GM18508 (cell line): Measurements from ENCODE around the gene PPTC7.
"Not testable (repeated sequence)": the region's sequence is repeated elsewhere in the genome, so short reads cannot be mapped to it uniquely, and the experiment has no call there.

Experiments used
- ATAC-seq: cut with Tn5 transposase; IDR thresholded peaks from one replicate; pipeline ENCODE4 v1.9.1; 2021; ENCODE audit warnings: moderate number of reproducible peaks; ENCODE audit not compliant: insufficient read depth, unreplicated experiment

The PPTC7 gene

DNA sequence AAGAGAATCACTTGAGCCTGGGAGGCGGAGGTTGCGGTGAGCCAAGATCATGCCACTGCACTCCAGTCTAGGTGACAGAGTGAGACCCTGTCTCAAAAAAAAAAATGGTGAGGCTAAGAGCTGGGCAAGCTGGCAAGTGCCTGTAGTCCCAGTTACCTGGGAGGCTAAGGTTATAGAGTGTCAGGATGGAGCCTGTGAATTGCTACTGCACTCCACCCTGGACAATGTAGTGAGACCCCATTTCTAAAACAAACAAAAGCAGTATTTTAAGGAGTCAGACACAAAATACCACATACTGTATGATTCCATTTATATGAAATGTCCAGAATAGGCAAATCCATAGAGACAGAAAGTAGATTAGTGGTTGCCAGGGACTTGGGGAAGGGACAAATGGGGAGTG is 4.0 kb upstream of the PPTC7 start:
- ATAC-seq = not testable (repeated sequence)

DNA sequence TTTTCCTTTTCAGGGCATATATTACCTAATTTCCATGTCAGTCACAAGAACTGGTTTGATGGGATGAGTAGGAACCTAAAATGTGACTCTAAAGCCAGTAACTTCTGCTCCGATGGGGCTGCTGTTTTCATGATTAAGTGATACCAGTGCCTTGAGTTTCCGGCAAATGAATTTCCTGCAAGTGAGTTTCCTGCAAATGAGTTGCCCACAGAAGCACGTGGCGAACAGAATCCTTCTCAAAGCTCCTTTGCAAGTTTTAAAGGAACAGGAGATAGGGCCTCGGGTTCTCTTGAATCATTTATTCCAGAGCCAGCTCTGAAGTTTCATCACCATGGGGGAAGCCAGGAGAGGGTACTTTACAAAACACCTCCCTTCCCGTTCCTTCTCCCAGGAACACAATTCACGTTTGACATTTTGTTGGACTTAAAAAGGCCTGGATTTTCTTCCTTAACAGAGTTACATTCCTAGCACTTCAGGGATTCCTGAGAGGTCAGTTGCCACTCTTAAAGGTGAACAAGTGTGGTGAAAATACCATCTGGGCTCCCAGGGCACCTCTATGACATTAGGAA is 2.2 kb upstream of the PPTC7 start:
- ATAC-seq = no peak

DNA sequence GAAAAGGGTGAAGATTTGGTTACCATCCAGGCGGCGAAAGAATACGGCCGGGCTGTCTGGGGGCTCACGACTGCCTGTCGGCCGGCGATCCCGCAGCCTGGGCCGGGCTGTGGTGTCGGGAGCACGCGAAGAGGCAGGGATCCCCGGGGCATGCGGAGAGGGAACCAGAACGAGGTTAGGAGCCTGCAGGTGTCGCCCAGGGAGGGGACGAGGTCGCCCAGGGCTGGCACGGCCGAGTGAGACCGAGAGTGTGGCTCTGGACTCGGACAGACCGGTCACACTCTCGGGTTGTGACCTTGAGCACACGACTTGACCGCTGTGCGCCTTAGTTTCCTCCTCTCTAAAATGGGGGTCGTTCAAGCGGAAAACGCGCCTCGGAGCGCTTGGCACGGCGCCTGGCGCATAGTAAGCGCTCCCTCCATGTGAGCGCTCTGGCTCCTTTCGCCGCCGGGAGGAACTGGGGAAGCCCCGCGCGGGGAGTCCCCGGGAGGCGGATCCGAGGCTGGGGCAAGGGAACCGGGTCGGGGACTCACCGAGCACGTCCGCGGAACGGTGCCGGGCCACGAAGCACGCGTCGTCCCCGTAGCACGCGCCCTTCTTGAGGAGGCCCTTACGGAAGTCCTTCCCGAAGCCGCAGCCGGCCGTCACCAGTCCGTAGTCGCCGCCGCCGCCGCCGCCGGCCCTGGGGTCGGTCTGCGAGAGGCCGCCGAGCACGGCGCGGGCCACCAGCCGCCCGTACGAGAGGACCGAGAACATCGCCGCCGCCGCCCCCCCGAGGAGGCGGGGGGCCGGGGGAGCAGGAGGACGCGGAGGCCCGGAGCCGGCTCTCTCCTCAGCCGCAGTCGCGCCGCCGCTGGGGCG is 612 bp downstream of the PPTC7 start:
- peak; percentile 9 for ATAC-seq

DNA sequence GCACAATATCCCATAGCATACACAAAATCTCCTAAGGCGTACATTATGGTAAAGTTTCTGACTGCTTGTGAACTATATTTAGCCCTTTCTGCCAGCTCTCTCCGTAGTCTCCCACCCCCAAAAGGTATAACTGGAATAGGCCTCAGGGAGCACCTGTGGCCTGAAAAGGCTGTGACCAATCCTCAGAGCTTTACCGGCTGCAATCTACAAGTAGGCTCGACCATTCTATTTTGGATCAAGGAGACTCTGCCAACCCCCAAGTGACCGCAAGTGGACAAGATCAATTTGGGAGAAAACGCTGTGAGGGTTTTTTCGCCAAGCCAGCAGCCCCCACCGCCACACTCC is 1.2 kb downstream of the PPTC7 start:
- no peak for ATAC-seq

DNA sequence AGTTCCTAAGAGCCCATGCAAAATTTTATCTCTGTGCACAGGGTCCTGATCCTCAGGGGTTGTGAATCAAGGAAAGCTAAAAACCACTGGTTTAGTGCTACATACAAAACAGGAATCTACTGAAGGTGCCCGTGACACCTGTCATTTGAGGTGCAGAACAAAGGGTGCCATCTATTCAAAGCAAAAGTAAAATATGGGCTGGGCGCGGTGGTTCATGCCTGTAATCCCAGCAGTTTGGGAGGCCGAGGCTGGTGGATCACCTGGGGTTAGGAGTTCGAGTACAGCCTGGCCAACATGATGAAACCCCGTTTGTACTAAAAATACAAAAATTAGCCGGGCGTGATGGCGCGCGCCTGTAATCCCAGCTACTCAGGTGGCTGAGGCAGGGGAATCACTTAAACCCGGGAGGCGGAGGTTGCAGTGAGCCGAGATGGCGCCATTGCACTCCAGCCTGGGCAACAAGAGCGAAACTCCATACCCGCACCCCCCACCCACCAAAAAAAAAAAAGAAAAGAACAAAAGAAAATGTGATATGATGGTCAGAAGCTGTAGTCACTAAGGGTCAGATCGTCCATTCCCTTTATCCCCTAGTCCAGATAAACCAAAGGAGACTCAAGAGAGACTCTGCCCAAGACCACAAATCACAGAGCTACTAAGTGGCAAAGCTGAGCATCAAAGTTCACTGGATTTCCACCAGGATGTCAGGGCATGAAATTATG is 3.4 kb downstream of the PPTC7 start:
- ATAC-seq = no peak

DNA sequence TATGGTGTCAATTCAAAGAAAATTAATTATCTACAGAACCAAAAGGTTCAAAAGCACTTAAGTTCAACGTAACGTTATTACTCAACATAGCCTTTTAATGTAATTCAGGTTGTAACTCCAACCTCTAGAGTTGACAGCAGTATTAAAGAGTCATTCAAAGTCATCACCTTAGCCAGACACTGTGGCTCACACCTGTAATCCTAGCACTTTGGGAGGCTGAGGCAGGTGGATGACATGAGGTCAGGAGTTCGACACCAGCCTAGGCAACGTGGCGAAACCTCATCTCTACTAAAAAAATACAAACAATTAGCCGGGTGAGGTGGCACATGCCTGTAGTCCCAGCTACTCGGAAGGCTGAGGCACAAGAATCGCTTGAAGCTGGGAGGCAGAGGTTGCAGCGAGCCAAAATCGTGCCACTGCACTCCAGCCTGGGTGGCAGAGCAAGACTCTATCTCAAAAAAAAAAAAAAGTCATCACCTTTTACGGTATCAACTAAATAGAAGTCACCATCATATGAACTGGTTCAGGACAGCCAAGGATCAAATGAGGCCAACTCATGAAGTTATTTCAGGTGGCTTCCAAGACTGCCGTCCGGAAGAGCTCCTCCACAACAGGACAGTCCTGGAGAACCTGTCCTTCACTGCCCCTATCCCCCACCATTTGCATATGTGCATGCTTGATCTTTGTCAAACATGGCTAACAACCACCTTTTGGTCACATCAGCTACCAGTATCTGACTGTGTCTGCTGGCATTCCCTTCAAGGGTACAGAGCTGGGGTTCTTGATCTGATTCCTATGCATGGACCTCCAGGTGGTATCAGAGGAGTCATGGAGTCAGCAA is 4.2 kb downstream of the PPTC7 start:
- no peak for ATAC-seq

DNA sequence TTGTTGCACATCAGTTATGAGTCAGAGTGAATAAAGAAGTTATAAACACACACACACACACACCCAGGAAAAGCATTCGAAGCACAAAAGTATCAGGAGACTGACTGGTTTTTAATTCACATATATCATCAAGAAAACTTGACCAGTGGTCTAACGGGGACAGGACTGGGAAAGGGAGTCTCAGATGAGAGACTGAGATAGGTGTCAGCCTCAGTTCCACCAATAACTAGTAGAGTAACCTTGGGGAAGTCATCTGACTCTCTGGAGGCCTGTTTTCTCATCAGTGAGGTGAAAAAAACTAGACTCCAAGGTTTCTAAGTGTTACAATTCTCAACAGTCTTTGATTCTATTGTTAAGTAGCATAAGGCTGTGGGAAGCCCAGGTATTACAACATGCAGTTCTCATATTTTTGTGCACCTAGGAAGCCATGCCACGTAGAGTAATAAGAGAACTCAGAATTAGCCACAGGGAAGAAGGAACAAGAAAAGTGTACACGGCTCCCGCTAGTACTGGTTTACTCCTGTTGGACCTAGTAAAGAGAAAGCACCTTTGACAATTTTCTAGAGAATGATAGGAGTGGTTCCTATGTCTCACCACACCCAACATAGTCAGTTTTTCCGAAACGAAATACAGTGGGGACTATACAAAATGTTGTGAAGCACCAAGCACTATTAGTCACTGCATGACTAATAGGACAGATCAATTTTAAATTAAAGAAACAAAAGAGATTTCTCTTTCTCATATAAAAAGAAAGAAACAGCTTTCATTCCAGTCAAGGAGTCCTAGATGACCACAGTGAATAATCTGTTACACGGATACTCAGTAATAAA is 5.0 kb downstream of the PPTC7 start:
- ATAC-seq = no peak

DNA sequence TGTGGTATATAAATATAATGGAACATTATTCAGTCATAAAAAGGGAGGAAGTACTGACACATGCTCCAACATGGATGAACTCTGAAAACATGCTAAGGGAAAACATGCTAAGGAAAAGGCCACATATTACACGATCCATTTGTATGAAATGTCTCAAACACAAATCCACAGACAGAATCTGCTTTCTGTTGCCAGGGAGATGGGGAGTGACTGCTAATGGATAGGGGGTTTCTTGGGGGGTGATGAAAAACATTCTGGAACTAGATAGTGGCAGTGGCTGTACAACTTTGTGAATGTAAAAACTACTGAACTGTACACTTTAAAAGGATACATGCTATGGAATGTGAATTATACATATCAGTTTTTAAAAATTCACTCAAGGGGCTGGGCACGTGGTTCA is 6.6 kb downstream of the PPTC7 start:
- no peak for ATAC-seq

DNA sequence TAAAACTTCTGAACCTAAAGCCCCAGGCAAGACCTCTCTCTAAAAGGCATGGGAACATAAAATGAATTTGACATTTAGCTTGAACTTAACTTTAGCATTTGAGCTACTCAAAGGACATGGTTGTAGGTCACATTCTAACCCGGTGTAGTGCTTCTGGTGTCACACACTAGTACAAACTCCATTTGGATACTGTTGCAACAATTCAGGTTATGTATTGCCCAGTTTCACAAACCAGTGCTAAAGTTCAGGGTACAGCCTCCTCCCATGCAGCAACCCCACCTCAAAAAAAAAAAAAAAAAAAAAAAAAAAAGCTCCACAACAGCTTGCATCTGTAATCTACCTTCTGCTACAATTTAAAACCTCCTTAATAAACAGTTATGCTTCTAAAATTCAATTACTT is 7.8 kb downstream of the PPTC7 start:
- no peak for ATAC-seq

DNA sequence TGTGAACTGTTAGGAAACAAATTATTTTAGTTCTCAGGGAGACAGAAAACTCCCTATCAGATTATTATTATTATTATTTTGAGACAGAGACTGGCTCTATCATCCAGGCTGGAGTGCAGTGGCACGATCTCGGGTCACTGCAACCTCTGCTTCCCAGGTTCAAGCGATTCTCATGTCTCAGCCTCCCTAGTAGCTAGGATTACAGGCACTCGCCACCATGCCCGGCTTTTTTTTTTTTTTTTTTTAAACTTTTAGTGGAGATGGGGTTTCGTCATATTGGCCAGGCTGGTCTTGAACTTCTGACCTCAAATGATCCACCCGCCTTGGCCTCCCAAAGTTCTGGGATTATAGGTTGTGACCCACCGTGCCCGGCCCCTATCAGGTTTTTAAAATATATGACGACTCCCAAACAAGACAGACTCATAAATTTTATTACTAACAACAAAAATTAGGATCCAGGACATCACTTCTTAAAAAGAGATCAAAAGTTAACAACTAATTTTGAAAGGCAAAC is 8.3 kb downstream of the PPTC7 start:
- ATAC-seq = not testable (repeated sequence)

DNA sequence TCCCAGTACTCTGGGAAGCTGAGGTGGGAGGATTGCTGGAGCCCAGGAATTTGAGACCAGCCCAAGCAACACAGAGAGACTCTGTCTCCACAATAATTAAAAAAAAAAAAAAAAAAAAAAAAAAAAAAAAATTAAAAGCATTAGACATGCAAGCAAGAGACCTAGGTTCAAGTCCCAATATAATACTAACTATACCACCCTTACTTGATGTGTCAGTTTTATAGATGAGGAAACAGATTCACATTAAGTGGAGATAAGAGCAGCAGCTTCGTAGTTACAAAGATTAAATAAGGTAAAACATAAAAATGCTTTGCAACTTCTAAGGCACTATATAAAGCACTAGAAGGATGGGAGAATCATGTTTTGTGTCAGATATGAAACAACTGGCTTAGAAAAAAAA is 9.1 kb downstream of the PPTC7 start:
- no peak for ATAC-seq

DNA sequence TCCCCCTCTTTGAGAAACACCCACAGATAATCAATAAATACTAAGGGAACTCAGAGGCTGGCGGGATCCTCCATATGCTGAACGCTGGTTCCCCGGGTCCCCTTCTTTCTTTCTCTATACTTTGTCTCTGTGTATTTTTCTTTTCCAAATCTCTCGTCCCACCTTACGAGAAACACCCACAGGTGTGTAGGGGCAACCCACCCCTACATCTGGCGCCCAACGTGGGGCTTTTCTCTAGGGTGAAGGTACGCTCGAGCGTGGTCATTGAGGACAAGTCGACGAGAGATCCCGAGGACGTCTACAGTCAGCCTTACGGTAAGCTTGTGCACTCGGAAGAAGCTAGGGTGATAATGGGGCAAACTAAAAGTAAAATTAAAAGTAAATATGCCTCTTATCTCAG is 12.3 kb downstream of the PPTC7 start:
- ATAC-seq = not testable (repeated sequence)

DNA sequence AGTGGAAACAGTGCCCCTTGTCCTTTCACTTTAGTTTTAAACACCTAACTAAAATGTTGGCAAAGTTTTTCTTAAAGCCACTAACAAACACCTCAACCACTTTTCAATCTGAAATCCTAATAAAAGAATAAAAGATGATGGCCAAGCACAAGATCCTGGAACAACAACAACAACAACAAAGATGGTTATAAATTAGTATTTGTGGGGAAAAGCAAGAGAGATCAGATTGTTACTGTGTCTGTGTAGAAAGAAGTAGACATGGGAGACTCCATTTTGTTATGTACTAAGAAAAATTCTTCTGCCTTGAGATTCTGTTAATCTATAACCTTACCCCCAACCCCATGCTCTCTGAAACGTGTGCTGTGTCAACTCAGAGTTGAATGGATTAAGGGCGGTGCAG is 13.3 kb downstream of the PPTC7 start:
- ATAC-seq = not testable (repeated sequence)

DNA sequence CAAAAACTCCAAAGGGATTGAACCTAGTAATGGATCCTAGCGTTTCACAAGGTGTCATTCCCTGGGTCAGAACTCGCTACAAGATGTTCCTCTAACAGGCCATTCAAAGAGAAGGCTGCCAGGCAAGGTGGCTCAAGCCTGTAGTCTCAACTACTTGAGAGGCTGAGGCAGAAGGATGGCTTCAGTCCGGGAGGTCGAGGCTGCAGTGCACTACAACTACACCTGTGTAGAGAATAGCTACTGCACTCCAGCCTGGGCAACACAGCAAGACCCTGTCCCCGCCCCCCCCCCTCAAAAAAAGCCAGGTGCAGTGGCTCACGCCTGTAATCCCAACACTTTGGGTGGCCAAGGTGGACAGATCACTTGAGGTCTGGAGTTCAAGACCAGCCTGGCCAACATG is 14.4 kb downstream of the PPTC7 start:
- ATAC-seq = no peak

DNA sequence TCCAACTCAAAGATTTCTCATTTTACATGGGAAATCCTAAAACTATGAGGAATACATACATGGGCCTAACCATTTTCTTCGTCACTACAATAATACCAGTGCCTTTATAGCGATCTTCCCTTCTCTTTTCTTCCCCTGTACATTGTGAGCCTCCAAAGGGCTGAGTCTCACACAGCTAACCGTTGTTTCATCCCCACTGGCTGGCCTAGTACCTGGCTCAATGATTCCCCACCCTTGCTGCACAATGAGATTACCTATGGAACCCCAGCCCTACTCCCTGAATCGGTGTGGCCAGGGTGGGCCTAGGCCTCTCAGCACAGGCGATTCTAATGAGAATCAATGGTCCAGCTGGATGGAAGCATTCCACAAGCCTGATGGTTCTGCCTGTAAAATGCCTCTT is 16.1 kb downstream of the PPTC7 start:
- ATAC-seq = no peak

DNA sequence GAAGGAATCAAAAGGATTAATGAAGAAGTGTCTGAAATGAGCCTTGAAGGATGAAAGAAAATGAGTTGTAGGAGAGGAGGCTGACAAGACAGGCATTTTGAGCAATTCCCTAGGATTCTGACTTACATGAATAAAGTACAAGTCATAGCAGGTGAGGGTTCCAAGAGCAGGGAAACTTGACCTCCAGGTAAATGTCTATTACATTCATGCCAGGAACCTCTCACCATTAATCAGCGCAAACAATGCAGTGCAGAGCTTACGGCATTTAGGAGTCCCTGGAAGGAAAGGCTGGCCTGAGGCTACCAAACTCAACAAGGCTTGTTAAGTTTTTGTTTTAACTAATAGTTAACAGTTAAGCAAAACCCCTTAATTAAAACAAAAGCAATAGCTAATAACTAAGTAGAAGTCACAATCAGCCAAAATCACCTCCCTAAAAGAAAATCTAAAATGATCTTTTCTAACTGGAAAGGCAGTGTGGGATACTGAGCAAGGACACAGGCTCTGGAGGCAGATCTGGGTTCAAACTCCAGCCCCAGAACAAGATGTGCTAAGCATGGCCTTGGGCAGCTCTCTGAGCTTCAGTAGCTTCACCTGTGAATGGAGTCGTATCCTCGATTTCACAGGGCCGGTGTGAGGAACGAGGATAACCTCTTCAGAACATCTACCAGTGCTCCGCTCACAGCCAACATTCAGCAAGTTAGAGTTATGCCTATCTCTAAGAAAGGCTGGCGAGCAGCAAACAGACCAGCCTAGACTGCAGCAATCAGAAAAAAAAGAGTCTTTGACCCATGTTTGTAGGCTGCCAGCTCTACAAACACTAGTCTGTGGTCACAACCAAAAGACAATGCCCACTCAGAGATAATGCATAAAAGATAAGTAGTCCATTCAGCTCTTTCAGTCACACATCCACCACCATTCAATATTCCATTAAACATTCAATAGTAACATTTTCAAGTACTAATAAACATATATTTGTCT is 16.9 kb downstream of the PPTC7 start:
- no peak for ATAC-seq

DNA sequence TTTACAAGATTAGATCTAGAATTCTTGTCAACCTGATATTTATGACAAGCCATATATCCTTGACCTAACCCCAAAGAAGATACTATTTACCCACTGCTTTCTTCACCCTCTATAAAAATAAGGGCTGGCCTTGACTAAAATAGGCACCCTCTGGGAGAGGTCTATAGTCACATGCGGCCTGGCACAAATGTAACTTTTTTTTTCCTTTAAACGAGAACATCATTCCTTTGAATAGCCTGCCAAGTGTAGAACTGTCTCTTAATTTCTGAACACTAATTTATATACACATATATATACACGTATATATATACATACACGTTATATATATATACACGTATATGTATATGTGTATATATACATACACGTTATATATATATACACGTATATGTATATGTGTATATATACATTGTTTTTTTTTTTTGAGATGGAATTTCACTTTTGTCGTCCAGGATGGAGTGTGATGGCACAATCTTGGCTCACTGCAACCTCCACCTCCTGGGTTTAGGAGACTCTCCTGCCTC is 18.6 kb downstream of the PPTC7 start:
- ATAC-seq = no peak
